IPS DF 6.9 (cell line): Measurements from ENCODE around the gene CPAMD8.
"Not testable (repeated sequence)": the region's sequence is repeated elsewhere in the genome, so short reads cannot be mapped to it uniquely, and the experiment has no call there.

ENCODE experiments used
- DNase-seq: peaks from one replicate; pipeline ENCODE4 v3.0.0-alpha.2; 2013; ENCODE audit warnings: low read depth, low spot score
- H3K27ac ChIP-seq: one replicate; pipeline ENCODE4 v1.5.1; 2013; ENCODE audit warnings: low read length, control low read depth
- H3K27me3 ChIP-seq: 2 replicates; pipeline ENCODE4 v1.6.1; 2013; ENCODE audit warnings: mild to moderate bottlenecking, low read length; ENCODE audit not compliant: control insufficient read depth, insufficient read depth
- H3K36me3 ChIP-seq: 2 replicates; pipeline ENCODE4 v1.6.1; 2013; ENCODE audit warnings: low read length; ENCODE audit not compliant: control insufficient read depth, insufficient read depth
- H3K4me1 ChIP-seq: 2 replicates; pipeline ENCODE4 v1.6.1; 2013; ENCODE audit warnings: low read length; ENCODE audit not compliant: control insufficient read depth, insufficient read depth
- H3K4me3 ChIP-seq: 2 replicates; pipeline ENCODE4 v1.5.1; 2013; ENCODE audit warnings: mild to moderate bottlenecking, low read length
- H3K9me3 ChIP-seq: 2 replicates; pipeline ENCODE4 v1.6.1; 2013; ENCODE audit warnings: low read length, inconsistent platforms; ENCODE audit not compliant: control insufficient read depth, insufficient read depth
- WGBS: extraction: QIAGEN DNeasy Blood & Tissue Kit; methylation state at CpG from one replicate; pipeline ENCODE4 v1.1.7; 2013; ENCODE audit warnings: mixed read lengths, missing lambda C conversion rate; ENCODE audit not compliant: insufficient read length, insufficient coverage; 5-methylcytosine and 5-hydroxymethylcytosine counted together

The CPAMD8 gene

GRCh38 chr19:16878181-16878965 is 148.2 kb downstream of the CPAMD8 start:
- no peaks in the 10 kb centered on the region for H3K4me1 ChIP-seq
- WGBS, result no CpG with 5 or more reads among the region's 55 CpGs
- H3K27me3 ChIP-seq, result no peaks in the 10 kb centered on the region
- H3K36me3 ChIP-seq, result peaks cover 27% of the 10 kb centered on the region
- no peak overlapping the region; the same call in 1 of the 2 replicates for H3K4me3 ChIP-seq
- DNase-seq, result no peak
- no peak overlapping the region for H3K27ac ChIP-seq
- peaks cover 2% of the 10 kb centered on the region; the same call in 1 of the 2 replicates for H3K9me3 ChIP-seq

- Histone ChIP-seq H3K4me1 (no peaks in the 10 kb centered on the region), H3K9me3 (peaks cover 2% of the 10 kb centered on the region; the same call in 1 of the 2 replicates), H3K27ac (no peak overlapping the region), H3K36me3 (peaks cover 32% of the 10 kb centered on the region), H3K4me3 (no peak overlapping the region), H3K27me3 (no peaks in the 10 kb centered on the region)
- no peak for DNase-seq
- WGBS, result no CpG with 5 or more reads among the region's 11 CpGs
Observed at GRCh38 chr19:16877581-16877980, 149.0 kb downstream of the CPAMD8 start.

DNA sequence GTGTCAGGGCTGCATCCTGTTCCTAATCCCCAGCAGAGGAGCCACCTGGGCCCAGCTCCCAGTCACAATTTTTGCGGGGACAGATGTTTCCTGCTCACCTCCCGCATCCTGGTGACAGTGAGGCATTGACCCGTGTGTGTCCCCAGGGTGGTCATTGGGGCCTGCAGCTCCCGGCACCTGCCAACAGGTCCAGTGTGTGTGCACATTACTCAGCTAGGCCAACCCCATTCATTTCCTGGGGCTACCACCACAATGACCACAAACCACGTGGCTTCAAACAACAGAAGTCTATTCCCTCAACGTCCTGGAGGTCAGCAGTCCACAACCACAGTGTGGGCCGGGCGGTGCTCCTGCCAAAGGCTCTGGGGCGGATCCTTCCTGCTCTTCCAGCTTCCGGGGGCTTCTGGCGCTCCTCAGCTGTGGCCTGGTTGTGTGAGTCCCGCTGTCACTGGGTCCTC is 149.7 kb downstream of the CPAMD8 start:
- no CpG with 5 or more reads among the region's 12 CpGs for WGBS
- DNase-seq, result no peak
- H3K27me3 ChIP-seq, result no peaks in the 10 kb centered on the region
- H3K4me1 ChIP-seq, result no peaks in the 10 kb centered on the region
- no peak overlapping the region for H3K4me3 ChIP-seq
- peaks cover 1% of the 10 kb centered on the region; the same call in 1 of the 2 replicates for H3K9me3 ChIP-seq
- peaks cover 32% of the 10 kb centered on the region for H3K36me3 ChIP-seq
- no peak overlapping the region for H3K27ac ChIP-seq

DNA sequence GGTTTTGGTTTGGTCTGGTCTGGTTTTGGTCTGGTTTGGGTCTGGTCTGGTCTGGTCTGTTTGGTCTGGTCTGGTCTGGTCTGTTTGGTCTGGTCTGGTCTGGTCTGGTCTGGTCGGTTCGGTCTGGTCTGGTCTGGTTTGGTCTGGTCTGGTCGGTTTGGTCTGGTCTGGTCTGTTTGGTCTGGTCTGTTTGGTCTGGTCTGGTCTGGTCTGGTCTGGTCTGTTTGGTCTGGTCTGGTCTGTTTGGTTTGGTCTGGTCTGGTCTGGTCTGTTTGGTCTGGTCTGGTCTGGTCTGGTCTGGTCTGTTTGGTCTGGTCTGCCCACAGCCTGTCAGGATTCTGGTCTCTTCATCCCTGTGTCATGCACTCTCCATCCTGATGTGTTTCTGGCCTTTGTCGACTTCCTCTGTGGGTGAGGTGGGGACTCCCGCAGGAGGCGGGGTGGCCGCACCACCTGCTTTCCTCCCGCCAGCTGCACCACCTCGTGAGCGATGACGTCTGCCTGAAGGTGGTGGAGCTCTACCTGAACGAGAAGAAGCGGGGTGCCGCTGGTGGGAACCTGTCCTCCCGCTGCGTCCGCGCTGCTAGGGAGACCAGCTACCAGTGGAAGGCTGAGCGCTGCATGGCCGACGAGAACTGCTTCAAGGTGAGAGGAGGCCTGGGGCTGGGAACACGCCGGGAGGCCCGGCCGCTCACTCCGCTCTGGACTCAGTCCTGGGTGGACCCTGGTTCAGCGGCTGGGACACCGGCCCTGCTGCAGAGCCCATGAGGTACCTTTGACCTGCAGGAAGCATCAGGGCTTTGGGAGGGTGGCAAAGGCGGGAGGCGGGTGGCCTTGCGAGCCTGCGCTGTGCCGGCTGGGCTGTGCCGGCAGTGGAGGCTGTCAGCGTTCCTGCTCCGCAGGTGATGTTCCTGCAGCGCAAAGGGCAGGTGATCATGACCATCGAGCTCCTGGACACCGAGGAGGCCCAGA is 150.7 kb downstream of the CPAMD8 start:
- H3K27me3 ChIP-seq, result no peaks in the 10 kb centered on the region
- no peaks in the 10 kb centered on the region for H3K9me3 ChIP-seq
- no CpG with 5 or more reads among the region's 39 CpGs for WGBS
- H3K27ac ChIP-seq, result no peak overlapping the region
- DNase-seq, result no peak
- peaks cover 36% of the 10 kb centered on the region for H3K36me3 ChIP-seq
- H3K4me3 ChIP-seq, result no peak overlapping the region
- H3K4me1 ChIP-seq, result no peaks in the 10 kb centered on the region

DNA sequence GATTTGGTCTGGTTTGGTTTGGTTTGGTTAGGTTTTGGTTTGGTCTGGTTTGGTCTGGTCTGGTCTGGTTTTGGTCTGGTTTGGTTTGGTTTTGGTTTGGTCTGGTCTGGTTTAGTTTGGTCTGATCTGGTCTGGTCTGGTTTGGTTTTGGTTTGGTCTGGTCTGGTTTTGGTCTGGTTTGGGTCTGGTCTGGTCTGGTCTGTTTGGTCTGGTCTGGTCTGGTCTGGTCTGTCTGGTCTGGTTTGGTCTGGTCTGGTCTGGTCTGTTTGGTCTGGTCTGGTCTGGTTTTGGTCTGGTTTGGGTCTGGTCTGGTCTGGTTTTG is 151.7 kb downstream of the CPAMD8 start:
- peaks cover 38% of the 10 kb centered on the region for H3K36me3 ChIP-seq
- DNase-seq, H3K4me1 ChIP-seq, H3K27me3 ChIP-seq, H3K9me3 ChIP-seq, H3K27ac ChIP-seq, H3K4me3 ChIP-seq: not testable (repeated sequence)

DNA sequence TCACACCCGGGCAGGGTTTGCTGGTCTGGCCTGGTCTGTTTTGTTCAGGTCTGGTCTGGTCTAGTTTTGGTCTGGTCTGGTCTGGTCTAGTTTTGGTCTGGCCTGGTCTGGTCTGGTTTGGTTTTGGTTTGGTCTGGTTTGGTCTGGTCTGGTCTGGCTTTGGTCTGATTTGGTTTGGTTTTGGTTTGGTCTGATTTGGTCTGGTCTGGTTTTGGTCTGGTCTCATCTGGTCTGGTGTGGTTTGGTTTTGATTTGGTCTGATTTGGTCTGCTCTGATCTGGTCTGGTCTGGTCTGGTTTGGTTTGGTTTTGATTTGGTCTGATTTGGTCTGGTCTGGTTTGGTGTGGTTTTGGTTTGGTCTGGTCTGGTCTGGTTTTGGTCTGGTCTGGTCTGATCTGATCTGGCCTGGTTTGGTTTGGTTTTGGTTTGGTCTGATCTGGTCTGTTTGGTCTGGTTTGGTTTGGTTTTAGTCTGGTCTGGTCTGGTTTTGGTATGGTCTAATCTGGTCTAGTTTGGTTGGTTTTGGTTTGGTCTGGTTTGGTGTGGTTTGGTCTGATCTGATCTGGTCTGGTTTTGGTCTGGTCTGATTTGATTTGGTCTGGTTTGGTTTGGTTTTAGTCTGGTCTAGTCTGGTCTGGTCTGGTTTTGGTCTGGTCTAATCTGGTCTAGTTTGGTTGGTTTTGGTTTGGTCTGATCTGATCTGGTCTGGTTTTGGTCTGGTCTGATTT is 152.2 kb downstream of the CPAMD8 start:
- Histone ChIP-seq H3K27me3 (no peaks in the 10 kb centered on the region), H3K9me3 (no peaks in the 10 kb centered on the region), H3K4me3 (no peak overlapping the region), H3K36me3 (peaks cover 43% of the 10 kb centered on the region), H3K27ac (no peak overlapping the region), H3K4me1 (no peaks in the 10 kb centered on the region)
- DNase-seq, result no peak
- WGBS, result no CpG with 5 or more reads among the region's 1 CpG

GRCh38 chr19:16873594-16873993 is 153.0 kb downstream of the CPAMD8 start:
- H3K27me3 ChIP-seq, result no peaks in the 10 kb centered on the region
- no peaks in the 10 kb centered on the region for H3K4me1 ChIP-seq
- H3K9me3 ChIP-seq, result no peaks in the 10 kb centered on the region
- H3K27ac ChIP-seq, result no peak overlapping the region
- WGBS, result no CpG with 5 or more reads among the region's 3 CpGs
- no peak for DNase-seq
- peaks cover 48% of the 10 kb centered on the region for H3K36me3 ChIP-seq
- no peak overlapping the region for H3K4me3 ChIP-seq

DNA sequence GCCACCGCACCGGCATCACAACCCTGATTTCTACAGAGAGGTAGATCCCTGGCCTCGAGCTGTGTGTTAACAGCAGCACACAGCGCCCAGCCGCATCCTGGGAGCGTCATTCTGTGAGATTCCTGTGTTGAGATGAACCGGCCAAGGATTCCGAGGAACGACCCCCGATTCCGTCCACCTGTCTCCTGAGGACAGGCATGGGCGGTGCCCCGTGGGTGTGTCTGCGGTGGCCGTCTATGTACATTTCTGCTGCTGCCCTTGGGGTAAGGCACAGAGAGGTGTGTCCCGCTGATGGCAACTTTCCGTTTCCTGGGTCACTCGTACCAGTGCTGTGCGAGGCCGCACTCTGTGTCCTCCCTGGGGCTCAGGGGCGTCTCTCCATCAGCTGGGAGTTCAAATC is 153.9 kb downstream of the CPAMD8 start:
- H3K27me3 ChIP-seq, result no peaks in the 10 kb centered on the region
- H3K4me3 ChIP-seq, result no peak overlapping the region
- no peaks in the 10 kb centered on the region for H3K9me3 ChIP-seq
- H3K27ac ChIP-seq, result no peak overlapping the region
- H3K36me3 ChIP-seq, result peaks cover 43% of the 10 kb centered on the region
- no CpG with 5 or more reads among the region's 21 CpGs for WGBS
- H3K4me1 ChIP-seq, result no peaks in the 10 kb centered on the region
- DNase-seq, result no peak

- WGBS, result no CpG with 5 or more reads among the region's 7 CpGs
- H3K27me3 ChIP-seq, result no peaks in the 10 kb centered on the region
- H3K4me1 ChIP-seq, result no peaks in the 10 kb centered on the region
- H3K27ac ChIP-seq, result no peak overlapping the region
- H3K9me3 ChIP-seq, result no peaks in the 10 kb centered on the region
- H3K4me3 ChIP-seq, result no peak overlapping the region
- peaks cover 48% of the 10 kb centered on the region for H3K36me3 ChIP-seq
- DNase-seq, result no peak
Observed at GRCh38 chr19:16871871-16872270, 154.7 kb downstream of the CPAMD8 start.

GRCh38 chr19:16869331-16869972 is 157.2 kb downstream of the CPAMD8 start:
- Histone ChIP-seq H3K36me3 (peaks cover 54% of the 10 kb centered on the region), H3K27ac (no peak overlapping the region), H3K4me3 (no peak overlapping the region), H3K27me3 (no peaks in the 10 kb centered on the region), H3K4me1 (no peaks in the 10 kb centered on the region), H3K9me3 (no peaks in the 10 kb centered on the region)
- no CpG with 5 or more reads among the region's 30 CpGs for WGBS
- no peak for DNase-seq
